ENCODE results near the gene KSR2.
"Not testable (repeated sequence)": the region's sequence is repeated elsewhere in the genome, so short reads cannot be mapped to it uniquely, and the experiment has no call there.

The KSR2 gene

DNA sequence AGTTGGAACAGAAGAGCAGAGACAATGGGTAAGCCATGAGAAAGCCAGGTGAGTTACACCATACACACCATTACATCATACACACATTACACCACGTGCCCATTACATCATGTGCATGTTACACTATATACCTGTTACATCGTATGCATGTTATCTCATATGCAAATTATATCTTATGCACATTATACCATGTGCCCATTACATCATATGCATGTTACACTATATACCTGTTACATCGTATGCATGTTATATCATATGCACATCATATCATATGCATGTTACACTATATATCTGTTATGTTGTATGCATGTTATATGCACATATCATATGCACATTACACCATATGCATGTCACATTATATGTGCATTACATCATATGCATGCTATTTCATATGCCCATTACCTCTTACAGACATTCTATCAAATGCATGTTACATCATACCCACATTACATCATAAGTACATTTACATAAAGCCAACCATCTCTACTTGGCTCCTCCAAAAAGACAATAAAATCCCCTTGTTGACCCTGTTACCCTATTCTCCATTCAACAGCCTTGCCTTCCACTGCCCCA lies 207.2 kb downstream of the KSR2 start:
- no peak for DNase-seq (ENCODE audit: low read depth in 2 of 2)

DNA sequence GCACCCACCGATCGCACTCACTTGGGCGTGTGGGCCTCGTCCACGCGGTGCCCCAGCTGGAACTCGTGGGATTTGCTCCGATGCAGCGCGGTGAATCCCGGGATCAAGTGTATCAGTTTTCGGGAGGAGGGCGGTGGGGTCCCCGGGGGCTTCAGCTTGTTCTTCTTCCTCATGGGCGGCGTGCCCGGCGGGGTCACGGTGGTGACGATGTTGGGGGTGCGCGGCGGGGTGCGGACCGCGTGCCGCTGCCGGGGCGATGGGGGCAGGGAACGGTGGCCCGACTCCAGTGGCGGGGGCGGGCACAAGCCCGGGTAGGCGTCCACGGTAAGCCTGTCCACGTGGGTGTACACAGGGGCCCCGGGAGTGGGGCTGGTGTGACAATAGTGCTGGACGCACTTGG lies 207.8 kb downstream of the KSR2 start:
- no peak for DNase-seq (ENCODE audit: low read depth in 2 of 2)

DNA sequence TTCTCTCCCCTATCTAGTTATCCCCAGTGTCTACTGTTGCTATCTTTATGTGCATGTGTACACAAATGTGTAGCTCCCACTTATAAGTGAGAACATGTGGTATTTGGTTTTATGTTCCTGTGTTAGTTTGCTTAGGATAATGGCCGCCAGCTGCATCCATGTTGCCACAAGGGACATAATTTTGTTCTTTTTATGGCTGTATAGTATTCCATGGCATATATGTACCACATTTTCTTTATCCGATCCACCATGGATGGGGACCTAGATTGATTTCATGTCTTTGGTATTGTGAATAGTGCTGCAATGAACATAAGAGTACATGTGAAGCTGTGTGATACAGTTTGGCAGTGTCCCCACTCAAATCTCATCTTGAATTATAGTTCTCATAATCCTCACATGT lies 218.1 kb downstream of the KSR2 start:
- DNase-seq (ENCODE audit: low read depth in 2 of 2), result no peak

DNA sequence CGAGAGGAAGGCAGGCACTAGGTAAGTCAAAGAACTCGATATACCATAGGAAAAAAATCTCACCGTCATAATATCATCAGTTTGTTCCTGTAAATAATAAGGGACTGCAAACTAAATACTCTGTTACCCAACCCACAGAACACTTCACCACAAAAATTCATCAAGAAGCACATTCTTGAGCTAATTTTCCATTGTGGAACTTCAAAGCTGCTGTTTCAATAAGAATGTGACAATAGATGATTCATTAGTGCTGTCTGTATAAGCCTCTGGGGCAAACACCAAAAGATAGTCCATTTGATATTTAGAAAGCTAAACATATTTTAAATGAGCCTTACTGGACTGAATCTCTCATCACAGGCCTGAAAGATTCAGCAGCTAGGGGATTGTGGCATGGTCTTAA lies 219.4 kb downstream of the KSR2 start:
- no peak for DNase-seq (ENCODE audit: low read depth in 2 of 2)

DNA sequence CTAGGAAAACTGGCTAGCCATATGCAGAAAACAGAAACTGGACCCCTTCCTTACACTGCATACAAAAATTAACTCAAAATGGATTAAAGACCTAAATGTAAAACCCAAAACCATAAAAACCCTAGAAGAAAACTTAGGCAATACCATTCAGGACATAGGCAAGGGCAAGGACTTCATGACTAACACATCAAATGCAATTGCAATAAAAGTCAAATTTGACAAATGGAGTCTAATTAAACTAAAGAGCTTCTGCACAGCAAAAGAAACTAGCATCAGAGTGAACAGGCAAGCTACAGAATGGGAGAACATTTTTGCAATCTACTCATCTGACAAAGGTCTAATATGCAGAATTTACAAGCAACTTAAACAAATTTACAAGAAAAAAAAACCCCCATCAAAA lies 222.4 kb downstream of the KSR2 start:
- DNase-seq (ENCODE audit: low read depth in 2 of 2), result not testable (repeated sequence)

DNA sequence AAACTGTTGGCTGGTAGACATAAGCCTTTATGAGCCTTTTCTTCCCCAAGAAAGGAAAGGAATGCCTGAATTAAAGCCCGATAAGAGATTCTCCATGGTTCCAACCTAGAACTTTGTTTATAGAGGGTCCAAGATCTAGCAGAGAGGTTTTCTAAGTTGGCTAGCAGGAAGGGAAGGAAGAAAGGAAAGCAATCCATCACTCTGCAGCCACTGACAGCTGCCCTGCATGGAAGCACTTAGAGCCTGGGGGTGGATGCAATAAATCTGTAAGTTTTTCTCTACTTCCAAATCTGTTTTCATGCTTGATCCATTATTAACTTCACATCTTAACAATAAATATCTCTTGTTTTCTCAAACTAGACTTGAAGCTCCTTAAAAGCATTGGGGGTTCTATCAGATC lies 224.4 kb downstream of the KSR2 start:
- no peak for DNase-seq (ENCODE audit: low read depth in 2 of 2)

DNA sequence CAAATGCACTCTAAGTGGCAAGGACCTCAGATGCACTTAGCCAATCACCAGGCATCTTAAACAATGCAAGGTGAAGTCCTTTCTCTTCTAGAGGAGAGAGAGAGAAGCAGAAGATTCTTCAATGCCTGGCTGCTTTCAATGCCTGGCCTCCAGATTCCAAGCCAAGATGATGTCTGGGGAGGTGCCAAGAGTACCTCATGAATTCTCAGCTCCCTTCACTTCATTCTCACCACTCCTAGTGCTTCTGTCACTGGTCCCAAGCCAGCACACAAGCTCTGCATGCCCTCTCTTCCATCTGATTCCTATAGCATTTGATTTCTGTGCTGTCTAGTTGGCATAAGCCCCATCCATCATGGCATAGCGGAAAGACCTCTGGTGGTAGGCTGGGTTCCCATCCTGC lies 225.0 kb downstream of the KSR2 start:
- DNase-seq (ENCODE audit: low read depth in 2 of 2), result no peak

DNA sequence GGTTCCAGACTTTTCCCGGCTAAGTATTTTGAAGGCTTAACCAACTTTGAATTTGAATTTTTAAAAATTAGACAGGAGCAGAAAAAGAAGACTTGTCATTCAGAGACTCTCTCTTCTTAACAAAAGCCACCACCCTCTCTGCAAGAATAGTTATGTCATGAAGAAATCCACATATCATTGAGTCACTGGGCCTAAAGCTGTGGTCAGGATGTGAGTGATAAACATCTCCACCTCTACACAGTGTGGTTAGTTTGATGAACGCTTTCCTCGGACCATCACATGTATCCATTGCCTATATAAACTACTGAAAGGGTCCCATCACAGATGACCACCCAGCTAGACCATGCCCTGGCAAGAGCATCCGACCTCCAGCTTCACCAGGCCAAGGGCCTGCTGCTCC lies 226.1 kb downstream of the KSR2 start:
- no peak for DNase-seq (ENCODE audit: low read depth in 2 of 2)

DNA sequence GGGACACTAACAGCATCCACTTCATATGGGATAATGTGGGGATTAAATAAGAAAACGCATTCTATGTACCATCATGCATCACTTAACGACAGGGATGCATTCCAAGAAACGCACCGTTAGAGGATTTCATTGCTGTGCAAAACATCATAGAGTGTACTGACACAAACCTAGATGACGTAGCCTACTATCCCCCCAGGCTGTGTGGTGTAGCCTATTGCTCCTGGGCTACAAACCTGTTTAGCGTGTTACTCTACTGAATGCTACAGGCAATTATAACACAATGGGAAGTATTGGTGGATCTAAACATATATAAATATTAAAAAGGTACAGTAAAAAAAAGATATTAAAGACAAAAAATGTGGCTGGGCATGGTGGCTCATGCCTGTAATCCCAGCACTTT lies 230.6 kb downstream of the KSR2 start:
- no peak for DNase-seq (ENCODE audit: low read depth in 2 of 2)

DNA sequence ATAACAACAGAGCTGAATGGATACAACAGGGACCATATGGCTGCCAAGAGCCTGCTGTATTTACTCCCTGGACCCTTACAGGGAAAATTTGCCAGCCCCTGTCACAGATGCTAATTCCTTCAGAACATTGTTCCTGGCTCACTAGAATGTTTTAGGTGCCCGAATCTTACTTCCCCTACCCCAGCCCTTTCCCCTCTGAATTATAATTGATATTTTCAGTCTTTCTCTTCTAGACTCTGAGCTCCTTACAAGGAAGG lies 235.3 kb downstream of the KSR2 start:
- DNase-seq (ENCODE audit: low read depth in 2 of 2), result no peak

DNA sequence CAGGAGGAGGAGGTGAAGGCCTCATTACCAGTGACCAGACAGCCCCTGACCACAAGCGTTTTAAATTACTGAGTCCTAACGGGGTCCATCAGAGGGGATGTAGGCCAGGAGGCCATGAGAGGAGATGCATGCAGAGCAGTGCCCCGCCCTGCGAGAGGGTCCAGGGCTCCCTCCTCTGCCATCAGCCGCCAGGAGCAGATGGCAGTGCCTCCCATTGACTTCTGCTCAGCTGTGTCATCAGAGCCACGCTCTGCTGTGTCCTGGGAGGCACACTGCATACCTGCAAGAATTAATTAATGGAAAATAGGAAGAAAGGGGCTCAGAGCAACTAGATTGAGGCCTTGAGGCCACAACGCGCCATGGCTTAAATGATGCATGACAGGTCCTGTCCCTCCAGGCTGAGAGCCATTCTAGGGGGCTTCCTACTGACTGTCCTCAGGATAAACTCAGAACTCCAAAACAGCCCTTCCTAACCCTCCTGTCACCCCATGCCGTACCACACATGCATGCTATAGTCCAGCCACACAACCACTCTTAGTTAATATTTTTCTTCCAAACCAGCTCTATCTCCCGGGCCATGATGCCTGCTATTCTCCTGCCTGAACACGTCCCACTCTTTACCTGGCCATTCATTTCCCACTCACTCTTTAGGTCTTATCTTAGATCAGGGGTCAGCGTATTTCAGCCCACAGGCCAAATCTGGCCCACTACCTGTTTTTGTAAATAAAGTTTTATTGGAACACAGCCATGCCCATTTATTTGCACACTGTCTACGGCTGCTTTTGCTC lies 235.8 kb downstream of the KSR2 start:
- DNase-seq (ENCODE audit: low read depth in 2 of 2), result no peak

DNA sequence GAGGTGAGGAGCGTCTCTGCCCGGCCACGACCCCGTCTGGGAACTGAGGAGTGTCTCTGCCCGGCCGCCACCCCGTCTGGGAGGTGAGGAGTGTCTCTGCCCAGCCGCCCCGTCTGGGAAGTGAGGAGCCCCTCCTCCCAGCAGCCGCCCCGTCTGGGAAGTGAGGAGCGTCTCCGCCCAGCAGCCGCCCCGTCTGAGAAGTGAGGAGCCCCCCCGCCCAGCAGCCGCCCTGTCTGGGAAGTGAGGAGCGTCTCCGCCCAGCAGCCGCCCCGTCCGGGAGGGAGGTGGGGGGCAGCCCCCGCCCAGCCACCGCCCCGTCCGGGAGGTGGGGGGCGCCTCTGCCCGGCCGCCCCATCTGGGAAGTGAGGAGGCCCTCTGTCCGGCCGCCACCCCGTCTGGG lies 237.7 kb downstream of the KSR2 start:
- not testable (repeated sequence) for DNase-seq (ENCODE audit: low read depth in 2 of 2)

DNA sequence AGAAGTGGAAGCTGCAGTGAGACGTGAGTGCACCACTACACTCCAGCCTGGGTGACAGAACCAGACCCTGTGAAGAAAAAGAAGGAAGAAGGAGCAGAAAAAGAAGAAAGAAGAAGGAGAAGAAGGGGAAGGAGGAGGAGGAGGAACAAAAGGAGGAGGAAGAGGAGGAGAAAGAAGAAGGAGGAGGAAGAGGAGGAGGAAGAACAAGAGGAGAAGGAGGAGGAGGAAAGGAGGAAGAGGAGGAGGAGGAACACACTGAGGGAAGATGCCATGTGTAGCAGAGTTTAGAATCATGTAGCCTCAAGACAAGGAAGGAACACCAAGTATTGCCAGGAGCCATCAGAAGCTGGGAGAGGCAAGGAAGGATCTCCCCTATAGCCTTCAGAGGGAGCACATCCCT lies 241.5 kb downstream of the KSR2 start:
- DNase-seq (ENCODE audit: low read depth in 2 of 2), result no peak

DNA sequence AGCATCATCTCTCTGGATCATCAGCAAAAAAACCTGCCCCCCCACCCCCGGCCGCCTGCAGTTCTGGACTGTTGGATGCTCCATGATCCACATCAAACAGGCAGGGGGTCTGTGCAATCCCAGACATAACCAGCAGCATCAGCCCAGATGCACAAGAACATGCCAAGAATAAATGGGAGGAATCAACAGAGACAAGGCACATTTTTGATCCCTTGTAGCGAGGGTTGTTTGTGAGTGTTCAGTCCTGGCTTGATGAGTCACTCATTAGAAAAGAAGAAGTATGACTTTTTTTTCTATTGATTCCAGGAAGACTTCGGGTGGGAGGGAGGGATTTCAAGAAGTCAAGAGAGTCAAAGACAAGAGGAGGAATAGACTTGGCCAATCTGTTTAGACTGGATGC lies 244.2 kb downstream of the KSR2 start:
- DNase-seq (ENCODE audit: low read depth in 2 of 2), result no peak

DNA sequence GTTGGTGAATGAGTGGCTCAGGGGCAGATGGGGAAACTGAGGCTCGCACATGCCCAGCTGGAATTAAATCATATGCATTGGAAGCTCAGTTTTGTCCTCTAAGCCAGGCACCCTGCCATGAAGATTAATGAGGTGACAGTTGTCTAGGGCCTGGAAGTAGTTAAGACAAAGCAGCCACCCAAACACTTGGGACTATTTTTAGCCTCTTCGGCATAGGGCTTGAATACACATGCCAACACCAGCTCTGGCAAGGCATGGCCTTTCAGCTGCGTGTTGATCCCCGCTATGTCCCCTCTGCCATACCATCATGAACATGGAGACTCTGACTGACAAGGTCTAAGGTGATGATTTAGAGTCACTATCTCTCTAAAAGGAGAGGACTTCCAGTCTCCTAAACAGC lies 250.2 kb downstream of the KSR2 start:
- DNase-seq (ENCODE audit: low read depth in 2 of 2), result no peak

DNA sequence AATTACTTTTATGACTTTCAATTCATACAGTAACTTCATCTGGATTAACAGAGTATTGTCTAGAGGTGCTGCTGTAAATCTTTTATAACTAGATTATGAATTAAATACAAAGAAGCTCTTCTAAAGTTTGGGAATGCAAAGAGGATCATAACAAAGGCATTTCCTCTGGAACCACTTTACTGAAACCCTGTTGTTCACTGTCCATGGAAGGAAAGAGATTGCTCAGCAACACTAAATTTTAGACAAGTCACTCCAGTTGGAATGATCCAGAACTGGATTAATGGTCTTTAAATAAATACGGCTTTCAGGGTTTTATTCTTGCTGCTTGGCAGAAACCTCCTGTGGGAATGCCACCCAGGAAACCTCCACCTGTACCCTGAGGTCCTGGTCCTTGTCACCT lies 250.6 kb downstream of the KSR2 start:
- no peak for DNase-seq (ENCODE audit: low read depth in 2 of 2)

DNA sequence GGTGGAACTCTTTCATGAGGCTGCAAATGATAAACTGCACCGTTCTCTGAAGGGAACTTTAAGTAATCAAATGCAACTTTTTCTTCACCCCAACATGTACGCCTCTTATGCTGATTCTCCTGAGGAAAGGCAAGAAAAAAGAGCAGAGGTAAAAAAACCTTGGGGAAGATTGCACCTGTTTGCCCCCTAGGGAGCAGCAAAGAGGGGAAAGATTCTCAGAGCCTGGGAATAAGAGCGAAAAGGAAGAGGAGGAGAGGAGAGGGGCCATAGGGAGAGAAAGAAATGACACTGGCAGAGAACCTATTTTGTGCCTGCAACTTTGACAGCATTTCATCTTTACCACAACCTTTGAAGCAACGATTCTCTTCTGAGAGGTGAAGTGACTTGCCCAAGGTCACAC lies 254.6 kb downstream of the KSR2 start:
- DNase-seq (ENCODE audit: low read depth in 2 of 2), result no peak

DNA sequence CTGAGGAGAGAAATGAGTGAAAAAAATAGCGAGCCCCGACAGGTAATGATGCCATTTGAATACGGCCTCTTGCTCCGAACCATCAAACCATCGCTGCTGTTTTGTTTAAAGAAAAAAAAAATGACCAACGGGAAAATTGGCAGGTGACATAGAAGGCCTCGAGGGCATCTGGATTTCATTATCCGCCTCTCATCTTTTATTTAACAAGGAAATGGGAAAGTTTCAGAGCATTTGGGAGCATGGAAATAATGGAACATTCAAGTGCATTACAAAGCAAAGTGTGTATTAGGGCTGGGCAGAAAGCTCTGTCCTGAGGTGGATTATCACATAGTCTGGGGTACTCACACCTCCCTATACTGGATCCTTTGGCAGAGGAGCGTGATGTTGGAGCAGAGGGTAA lies 258.7 kb downstream of the KSR2 start:
- DNase-seq (ENCODE audit: low read depth in 2 of 2), result no peak

DNA sequence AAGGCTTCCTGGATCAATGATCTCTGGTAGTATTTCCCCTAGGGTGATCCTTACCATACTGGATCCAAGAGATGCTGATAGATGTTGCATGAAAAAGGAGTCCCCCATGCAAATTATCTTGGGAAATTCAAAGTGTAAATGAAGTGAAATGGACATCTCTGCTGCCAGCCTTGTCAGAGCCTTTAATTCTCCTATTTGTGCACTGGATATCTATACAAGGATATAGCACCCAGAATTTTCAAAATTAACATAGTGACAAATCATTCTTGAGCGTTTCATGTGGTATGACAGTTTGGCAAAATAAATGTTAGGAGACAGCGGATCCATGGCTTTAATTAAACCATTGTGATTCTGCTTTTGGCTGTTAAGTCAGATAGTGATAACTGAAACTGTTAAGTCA lies 260.9 kb downstream of the KSR2 start:
- no peak for DNase-seq (ENCODE audit: low read depth in 2 of 2)

DNA sequence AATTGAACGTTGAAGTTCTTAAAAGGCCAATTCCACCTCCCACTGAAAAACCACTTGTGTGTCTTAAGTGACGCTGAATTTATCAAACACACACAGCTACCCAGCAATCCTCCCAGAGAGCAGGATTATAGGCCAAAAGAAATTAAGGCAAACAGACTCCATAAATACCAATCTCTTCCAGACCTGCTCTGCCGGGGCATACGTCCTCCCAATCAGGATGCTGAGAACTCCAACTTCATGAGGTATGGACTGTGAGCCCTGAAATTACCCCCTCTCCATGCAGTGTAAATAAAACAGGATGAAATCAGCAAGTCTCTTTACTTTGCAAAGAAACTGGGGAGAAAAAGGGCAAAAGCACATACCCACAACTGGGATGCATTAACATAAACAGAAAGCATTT lies 265.2 kb downstream of the KSR2 start:
- no peak for DNase-seq (ENCODE audit: low read depth in 2 of 2)

DNA sequence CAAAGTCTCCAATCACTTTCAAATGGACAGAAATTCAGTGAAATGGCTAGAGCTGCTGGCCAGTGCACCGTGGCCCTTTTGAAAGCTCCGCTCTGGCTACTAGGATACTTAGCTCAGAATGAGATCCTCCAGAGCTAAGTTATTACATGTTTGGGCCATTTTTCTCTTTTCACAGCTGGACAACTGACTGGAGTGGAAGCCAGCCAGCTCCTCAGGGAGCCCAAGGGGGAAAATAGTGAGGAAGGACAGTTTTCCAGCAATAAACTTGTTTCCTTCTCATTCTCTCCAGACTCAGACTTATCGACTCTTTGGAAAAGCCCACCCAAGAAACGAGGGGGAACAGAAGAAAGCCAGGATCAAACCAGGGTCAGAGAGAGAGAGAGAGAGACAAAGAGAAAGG lies 266.0 kb downstream of the KSR2 start:
- DNase-seq (ENCODE audit: low read depth in 2 of 2), result no peak

DNA sequence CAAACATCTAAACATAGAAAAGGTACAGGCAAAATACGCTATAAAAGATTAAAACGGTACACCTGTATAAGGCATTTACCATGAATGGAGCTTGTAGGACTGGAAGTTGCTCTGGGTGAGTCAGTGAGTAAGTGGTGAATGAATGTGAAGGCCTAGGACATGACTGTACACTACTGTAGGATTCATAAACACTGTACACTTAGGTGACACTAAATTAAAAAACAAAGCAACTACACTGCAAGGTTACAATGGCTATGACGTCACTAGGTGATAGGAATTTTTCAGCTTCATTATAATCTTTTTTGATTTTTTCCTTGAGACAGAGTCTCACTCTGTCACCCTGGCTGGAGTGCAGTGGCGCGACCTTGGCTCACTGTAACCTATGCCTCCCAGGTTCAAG lies 269.2 kb downstream of the KSR2 start:
- no peak for DNase-seq (ENCODE audit: low read depth in 2 of 2)

DNA sequence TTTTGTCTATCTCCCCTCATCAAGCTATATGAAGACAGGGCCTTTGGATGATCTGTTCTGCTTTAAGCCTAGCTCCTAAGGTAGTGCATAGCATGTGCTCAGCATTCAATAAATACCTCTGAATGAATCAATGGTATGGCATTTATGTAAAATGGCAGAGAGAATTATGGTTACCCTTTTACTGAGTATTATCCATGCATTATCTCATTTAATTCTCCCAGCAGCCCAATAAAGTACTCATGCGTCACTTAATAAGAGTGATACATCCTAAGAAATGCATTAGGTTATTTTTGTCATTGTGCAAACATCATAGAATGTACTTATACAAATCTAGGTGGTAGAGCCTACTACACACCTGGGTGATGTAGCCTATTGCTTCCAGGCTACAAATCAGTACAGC lies 269.7 kb downstream of the KSR2 start:
- DNase-seq (ENCODE audit: low read depth in 2 of 2), result no peak

DNA sequence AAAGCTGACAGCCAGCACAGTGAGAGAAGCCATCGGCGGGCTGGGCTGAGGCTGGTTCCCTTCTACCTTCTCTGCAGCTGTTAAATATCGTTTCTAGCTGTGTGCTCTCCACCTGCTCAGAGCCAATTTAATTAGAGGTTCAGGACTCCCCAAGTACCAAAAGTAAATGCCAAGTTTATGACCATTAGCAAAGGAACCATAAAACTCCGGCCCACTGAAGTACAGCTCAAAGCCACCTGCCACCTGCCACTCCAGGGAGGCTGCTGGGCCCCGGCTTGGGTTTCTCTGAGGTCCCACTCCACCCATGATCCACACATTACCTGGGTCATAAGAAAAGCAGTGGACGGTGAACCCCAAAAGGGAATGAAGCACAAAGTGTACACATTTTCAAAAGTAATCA lies 272.8 kb downstream of the KSR2 start:
- no peak for DNase-seq (ENCODE audit: low read depth in 2 of 2)
